ENCODE data around the gene UBA7.

UBA7 gene

GRCh38 chr3:49813497-49814174 lies at the start of gene UBA7:
Gene UBA7 (minus strand): TSS chr3:49813953. CDS start chr3:49813787, 166 bp downstream.
- H3K27me3 ChIP-seq (ENCODE audit: low read depth, low read length) = no peaks in the 10 kb centered on the region
- no peaks in the 10 kb centered on the region for H4K20me1 ChIP-seq (ENCODE audit: insufficient read depth, low read length)
- no peaks in the 10 kb centered on the region for H3K79me2 ChIP-seq (ENCODE audit: low read length)
- no peaks in the 10 kb centered on the region for H3K36me3 ChIP-seq (replicated peaks; ENCODE audit: low read depth, low read length)
- no peak within 1 kb of the TSS for H3K9ac ChIP-seq (ENCODE audit: low read length)
- no peaks in the 10 kb centered on the region for H3K4me1 ChIP-seq (ENCODE audit: low read length)
- H2AFZ ChIP-seq (ENCODE audit: low read depth, low read length) = peak within 1 kb of the TSS; percentile 42; the same call in 1 of the 2 replicates
- no peak for TF ChIP-seq CTCF (IDR thresholded peaks at IDR 0.05; ENCODE audit: low read depth, low read length)
- TF ChIP-seq EZH2phosphoT487 (IDR thresholded peaks at IDR 0.05; ENCODE audit: low read depth) = no peak
- H3K9me3 ChIP-seq (ENCODE audit: insufficient read depth, low read length) = no peaks in the 10 kb centered on the region
- no peak within 1 kb of the TSS for H3K4me3 ChIP-seq (ENCODE audit: low read length)
- H3K4me2 ChIP-seq (ENCODE audit: low read length) = peak within 1 kb of the TSS; percentile 16
- no peak within 1 kb of the TSS for H3K27ac ChIP-seq (ENCODE audit: low read length)

GRCh38 chr3:49859576-49860305 lies 46.0 kb upstream of the UBA7 start:
- no peak overlapping the region for H2AFZ ChIP-seq (ENCODE audit: low read depth, low read length)
- no peak overlapping the region for H3K4me3 ChIP-seq (ENCODE audit: low read length)
- H3K4me2 ChIP-seq (ENCODE audit: low read length) = no peak overlapping the region
- no peaks in the 10 kb centered on the region for H3K9me3 ChIP-seq (ENCODE audit: insufficient read depth, low read length)
- H3K36me3 ChIP-seq (replicated peaks; ENCODE audit: low read depth, low read length) = no peaks in the 10 kb centered on the region
- H3K27me3 ChIP-seq (ENCODE audit: low read depth, low read length) = peaks cover 21% of the 10 kb centered on the region
- peaks cover 16% of the 10 kb centered on the region for H3K79me2 ChIP-seq (ENCODE audit: low read length)
- peaks cover 10% of the 10 kb centered on the region for H3K4me1 ChIP-seq (ENCODE audit: low read length)
- H3K9ac ChIP-seq (ENCODE audit: low read length) = no peak overlapping the region
- TF ChIP-seq EZH2phosphoT487 (IDR thresholded peaks at IDR 0.05; ENCODE audit: low read depth) (no peak), CTCF (IDR thresholded peaks at IDR 0.05; ENCODE audit: low read depth, low read length) (no peak)
- no peak overlapping the region for H3K27ac ChIP-seq (ENCODE audit: low read length)
- no peaks in the 10 kb centered on the region for H4K20me1 ChIP-seq (ENCODE audit: insufficient read depth, low read length)

GRCh38 chr3:49856181-49857005 lies 42.6 kb upstream of the UBA7 start, which contains the start of gene TRAIP:
Gene TRAIP (minus strand): TSS chr3:49856564. CDS start chr3:49856453, 111 bp downstream.
- peak within 1 kb of the TSS; percentile 95 for H3K4me2 ChIP-seq (ENCODE audit: low read length)
- no peak within 1 kb of the TSS for H3K27ac ChIP-seq (ENCODE audit: low read length)

More at GRCh38 chr3:49856181-49857005, 42.6 kb upstream of the UBA7 start, which contains the start of gene TRAIP:
- H3K4me1 ChIP-seq (ENCODE audit: low read length) = peaks cover 10% of the 10 kb centered on the region
- no peaks in the 10 kb centered on the region for H4K20me1 ChIP-seq (ENCODE audit: insufficient read depth, low read length)
- H3K9ac ChIP-seq (ENCODE audit: low read length) = peak within 1 kb of the TSS; percentile 67
- no peaks in the 10 kb centered on the region for H3K27me3 ChIP-seq (ENCODE audit: low read depth, low read length)
- H3K9me3 ChIP-seq (ENCODE audit: insufficient read depth, low read length) = no peaks in the 10 kb centered on the region
- peak within 1 kb of the TSS; percentile 82 for H2AFZ ChIP-seq (ENCODE audit: low read depth, low read length)
- H3K4me3 ChIP-seq (ENCODE audit: low read length) = peak within 1 kb of the TSS; percentile 82
- peaks cover 25% of the 10 kb centered on the region for H3K79me2 ChIP-seq (ENCODE audit: low read length)
- no peaks in the 10 kb centered on the region for H3K36me3 ChIP-seq (replicated peaks; ENCODE audit: low read depth, low read length)
- TF ChIP-seq CTCF (IDR thresholded peaks at IDR 0.05; ENCODE audit: low read depth, low read length) (peak; percentile 17), EZH2phosphoT487 (IDR thresholded peaks at IDR 0.05; ENCODE audit: low read depth) (no peak)
